ENCODE measurements around the gene ADM5.
A peak's percentile ranks its signal among the peaks of the same experiment; 100 is the strongest.

Gene ADM5

GRCh38 chr19:49680421-49681351 lies 8.7 kb upstream of the ADM5 start:
- peak; percentile 81 for DNase-seq (ENCODE audit: low spot score)

- DNase-seq (ENCODE audit: low spot score), result no peak
Observed at GRCh38 chr19:49681830-49682229, 7.6 kb upstream of the ADM5 start.

DNA sequence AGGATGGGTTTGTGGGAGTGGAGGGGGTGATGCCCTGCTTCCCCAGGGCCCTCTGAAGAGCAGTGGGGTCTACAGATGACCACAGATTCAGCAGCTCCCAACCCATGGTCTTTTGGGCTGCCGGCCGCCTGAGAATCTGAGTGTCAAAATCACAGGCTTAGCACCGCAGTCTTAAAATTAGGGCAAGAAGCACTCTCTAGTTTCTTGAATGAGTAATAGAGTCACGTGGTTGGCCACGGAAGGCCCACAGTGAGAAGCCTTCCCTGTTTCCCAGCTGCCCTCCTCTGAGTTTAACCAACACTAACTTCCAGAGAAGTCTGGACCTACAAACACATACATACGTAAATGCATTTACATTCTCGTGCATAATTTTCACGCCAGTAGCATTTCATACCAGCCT lies 7.1 kb upstream of the ADM5 start:
- DNase-seq (ENCODE audit: low spot score), result no peak

- no peak for DNase-seq (ENCODE audit: low spot score)
Observed at GRCh38 chr19:49683814-49684250, 5.6 kb upstream of the ADM5 start.

- no peak for DNase-seq (ENCODE audit: low spot score)
Observed at GRCh38 chr19:49684251-49684982, 5.0 kb upstream of the ADM5 start.

- no peak for DNase-seq (ENCODE audit: low spot score)
Observed at GRCh38 chr19:49684983-49685553, 4.3 kb upstream of the ADM5 start.

DNA sequence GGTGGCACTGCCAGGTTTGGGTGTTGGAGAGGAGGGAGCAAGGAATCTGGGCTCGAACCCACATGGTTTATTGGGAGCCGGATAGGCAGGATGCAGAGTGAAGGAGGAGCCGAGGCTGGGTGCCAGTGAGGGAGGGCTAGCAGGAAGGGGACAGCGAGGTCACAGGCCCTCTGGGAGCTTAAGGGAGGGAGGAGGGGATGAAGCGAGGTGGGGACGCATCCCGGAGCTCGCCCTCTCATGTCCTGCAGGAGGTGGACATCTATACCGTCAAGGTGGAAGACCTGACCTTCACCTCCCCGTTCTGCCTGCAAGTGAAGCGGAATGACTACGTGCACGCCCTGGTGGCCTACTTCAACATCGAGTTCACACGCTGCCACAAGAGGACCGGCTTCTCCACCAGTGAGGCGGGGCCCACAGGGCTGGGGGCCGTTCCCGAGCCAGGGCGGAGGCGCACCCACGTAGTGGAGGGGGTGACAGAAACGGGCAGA lies 3.5 kb upstream of the ADM5 start:
- no peak for DNase-seq (ENCODE audit: low spot score)

DNA sequence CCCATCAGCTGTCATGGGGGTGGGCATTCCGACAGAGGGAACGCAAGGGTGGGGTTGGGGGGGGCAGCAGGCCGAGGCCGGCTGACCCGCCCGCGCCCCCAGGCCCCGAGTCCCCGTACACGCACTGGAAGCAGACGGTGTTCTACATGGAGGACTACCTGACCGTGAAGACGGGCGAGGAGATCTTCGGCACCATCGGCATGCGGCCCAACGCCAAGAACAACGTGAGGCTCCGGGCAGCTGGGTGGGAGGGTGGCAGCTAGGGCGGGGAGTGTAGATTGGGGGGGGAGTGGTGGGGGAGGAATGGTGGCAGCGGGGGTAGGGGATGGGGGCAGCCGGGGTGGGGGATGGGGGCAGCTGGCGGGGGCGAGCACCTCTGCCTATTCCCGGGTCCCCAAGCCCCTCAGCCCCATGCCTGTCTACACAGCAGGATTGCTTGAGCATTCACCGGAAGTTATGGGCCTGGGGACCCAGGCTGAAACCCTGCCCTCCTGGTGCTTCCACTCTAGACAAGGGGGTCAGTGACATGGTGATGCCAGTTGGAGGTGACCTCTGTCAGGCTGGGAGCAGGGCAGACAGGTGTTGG lies 2.8 kb upstream of the ADM5 start:
- DNase-seq (ENCODE audit: low spot score), result no peak

- DNase-seq (ENCODE audit: low spot score), result no peak
Observed at GRCh38 chr19:49687150-49687549, 2.2 kb upstream of the ADM5 start.

DNA sequence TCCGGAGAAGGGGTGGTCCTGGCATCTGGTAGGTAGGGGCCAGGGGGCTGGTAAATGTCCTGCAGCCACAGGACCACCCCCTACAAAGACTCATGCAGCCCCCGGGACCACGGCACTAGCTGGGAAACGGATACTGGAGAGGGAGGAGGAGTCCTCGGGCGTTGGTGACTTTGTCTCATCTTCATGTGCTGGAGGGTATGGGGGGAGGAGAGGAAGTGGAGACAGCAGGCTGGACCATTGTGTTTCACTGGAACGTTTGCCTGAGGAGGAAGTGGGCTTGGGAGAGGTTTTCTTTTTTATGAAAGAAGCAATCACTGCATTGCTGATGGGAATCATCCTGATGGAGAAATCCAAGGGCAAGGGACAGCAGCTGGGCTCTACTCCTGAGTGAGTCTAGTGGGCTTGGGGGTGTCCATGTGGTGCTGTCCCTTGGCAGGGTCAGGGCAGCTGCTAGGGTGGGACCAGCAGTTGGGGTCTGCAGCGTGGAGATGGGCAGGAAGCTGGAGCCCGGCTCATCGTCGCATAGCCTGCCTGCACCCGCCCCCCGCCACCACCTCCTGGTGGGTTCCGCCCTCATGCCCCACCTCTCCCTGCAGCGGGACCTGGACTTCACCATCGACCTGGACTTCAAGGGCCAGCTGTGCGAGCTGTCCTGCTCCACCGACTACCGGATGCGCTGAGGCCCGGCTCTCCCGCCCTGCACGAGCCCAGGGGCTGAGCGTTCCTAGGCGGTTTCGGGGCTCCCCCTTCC lies 1.7 kb upstream of the ADM5 start:
- DNase-seq (ENCODE audit: low spot score), result no peak

DNA sequence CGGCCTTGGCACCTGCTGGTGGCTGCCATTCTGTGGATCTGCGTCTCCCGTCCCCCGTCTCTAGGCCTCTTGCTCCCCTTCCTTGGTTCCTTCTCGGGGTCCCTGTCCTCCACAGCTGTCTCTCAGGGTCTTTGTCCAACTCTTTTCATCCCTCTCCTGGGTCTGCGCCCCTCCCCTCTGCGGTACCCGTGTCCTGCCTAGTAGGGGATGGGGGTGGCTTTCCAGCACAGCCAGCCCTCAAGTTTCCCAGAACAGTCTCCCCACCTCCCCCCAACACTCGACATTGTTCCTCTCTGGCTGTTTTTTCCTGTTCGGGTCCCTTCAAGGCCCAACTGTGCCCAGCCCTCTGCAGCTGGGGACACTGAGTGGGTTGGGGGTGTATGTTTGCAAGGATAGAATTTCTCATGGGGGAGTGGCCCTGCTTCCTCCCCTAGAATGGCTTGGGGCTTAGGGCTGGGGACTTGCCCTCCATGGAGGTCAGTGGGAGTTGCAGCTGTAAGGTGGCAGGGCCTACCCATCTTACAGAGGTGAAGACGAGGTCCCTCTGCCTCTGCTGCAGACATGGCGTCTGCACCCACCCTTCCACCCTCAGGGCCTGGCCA lies 762 bp upstream of the ADM5 start:
- DNase-seq (ENCODE audit: low spot score), result no peak

- DNase-seq (ENCODE audit: low spot score), result no peak
Observed at GRCh38 chr19:49690079-49690655, 773 bp downstream of the ADM5 start.

- DNase-seq (ENCODE audit: low spot score), result no peak
Observed at GRCh38 chr19:49690656-49691242, 1.4 kb downstream of the ADM5 start, which contains the start of gene CPT1C. Gene CPT1C (plus strand): TSS chr19:49691116. CDS start chr19:49692253, 1,137 bp downstream.

DNA sequence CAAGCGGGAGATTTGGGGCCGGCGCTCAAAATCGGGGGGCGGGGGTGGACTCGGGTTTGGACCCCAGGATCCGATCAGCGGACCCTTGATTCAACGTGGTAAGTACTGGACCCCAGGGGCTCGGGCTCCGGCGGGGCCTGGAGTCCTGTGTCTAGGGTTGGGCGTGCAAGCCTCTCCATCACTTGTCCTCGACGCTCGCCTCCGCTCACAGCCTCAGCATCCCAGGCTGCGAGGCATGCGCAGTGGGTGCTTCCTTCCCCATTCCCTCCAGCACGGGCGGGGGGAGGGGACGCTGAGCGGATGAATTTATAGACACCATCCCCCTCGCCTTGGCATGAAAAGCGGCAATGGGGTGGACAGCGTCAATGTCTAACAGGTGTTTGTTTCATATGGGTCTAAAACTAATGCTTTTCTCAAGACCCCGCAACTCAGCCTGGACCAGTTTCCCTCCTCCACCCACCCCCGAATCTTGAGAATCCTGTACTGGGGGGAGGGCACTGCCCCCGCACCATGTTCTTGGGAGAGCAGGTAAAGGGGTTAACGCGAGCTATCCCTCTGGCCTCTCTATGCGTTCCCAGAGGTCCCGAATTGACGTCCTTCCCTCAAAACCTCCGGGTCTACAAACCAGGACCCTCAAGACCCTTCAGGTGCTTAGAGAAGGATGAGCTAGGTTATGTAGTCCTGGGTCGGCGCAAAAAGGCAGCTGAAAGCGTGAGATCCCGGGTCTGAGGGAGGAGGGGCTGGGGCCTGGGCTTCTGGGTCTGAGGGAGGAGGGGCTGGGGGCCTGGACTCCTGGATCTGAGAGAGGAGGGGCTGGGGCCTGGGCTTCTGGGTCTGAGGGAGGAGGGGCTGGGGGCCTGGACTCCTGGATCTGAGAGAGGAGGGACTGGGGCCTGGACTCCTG lies 2.1 kb downstream of the ADM5 start:
- no peak for DNase-seq (ENCODE audit: low spot score)

DNA sequence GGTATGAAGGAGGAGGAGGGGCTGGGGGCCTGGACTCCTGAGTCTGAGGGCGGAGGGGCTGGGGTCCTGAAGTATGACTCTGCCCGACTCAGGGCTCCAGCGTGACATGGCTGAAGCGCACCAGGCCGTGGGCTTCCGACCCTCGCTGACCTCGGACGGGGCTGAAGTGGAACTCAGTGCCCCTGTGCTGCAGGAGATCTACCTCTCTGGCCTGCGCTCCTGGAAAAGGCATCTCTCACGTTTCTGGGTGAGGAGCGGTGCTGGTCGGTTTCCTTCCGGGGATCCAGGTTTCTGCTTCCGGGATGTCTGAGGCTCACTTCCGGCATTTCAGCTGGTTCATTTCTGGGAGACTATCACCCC lies 2.7 kb downstream of the ADM5 start:
- DNase-seq (ENCODE audit: low spot score), result no peak

GRCh38 chr19:49696115-49696514 lies 6.7 kb downstream of the ADM5 start:
- DNase-seq (ENCODE audit: low spot score), result no peak

GRCh38 chr19:49696865-49697264 lies 7.5 kb downstream of the ADM5 start:
- DNase-seq (ENCODE audit: low spot score), result no peak

DNA sequence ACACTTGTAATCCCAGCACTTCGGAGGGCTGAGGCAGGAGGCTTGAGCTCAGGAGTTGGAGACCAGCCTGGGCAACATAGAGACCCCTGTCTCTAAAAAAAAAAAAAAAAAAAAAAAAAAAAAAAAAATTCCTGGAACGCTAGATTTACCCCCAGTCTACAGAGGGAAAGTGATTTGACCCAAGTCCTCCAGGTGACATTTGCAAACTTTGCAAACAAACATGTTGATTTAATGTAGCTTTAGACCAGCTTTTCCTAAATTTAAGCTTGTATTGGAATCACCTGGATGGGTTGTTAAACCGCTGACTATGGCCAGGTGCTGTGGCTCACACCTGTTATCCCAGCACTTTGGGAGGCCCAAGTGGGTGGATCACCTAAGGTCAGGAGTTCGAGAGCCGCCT lies 10.0 kb downstream of the ADM5 start:
- DNase-seq (ENCODE audit: low spot score), result no peak

GRCh38 chr19:49700563-49700962 lies 11.2 kb downstream of the ADM5 start:
- DNase-seq (ENCODE audit: low spot score), result no peak
